NCI-H2196 treated with DMSO at 0.1 percent for 48 hours (cell line): Measurements from ENCODE around the gene ATP6V1C2.

Source experiments
- DNase-seq: peaks from one replicate; lab custom pipeline; 2025; ENCODE audit not compliant: unreplicated experiment; lab: John Stamatoyannopoulos, UW

Gene ATP6V1C2

GRCh38 chr2:10732924-10733565, 11.6 kb downstream of the ATP6V1C2 start:
- DNase-seq: no peak

GRCh38 chr2:10733566-10733925, 12.1 kb downstream of the ATP6V1C2 start:
- DNase-seq: no peak

- DNase-seq: no peak
These were observed 12.6 kb downstream of the ATP6V1C2 start for GRCh38 chr2:10733980-10734379.

- DNase-seq: no peak
These were observed 16.8 kb downstream of the ATP6V1C2 start for GRCh38 chr2:10738192-10738591.

GRCh38 chr2:10740226-10740625, 18.8 kb downstream of the ATP6V1C2 start:
- no peak for DNase-seq

- no peak for DNase-seq
These were observed 19.7 kb downstream of the ATP6V1C2 start for GRCh38 chr2:10741139-10741538.

GRCh38 chr2:10742666-10743065, 21.2 kb downstream of the ATP6V1C2 start:
- DNase-seq: no peak

GRCh38 chr2:10750610-10751009, 29.2 kb downstream of the ATP6V1C2 start:
- DNase-seq: no peak

GRCh38 chr2:10752236-10752635, 30.8 kb downstream of the ATP6V1C2 start:
- DNase-seq: no peak

- DNase-seq: no peak
These were observed 31.7 kb downstream of the ATP6V1C2 start for GRCh38 chr2:10753156-10753555.

GRCh38 chr2:10753876-10754275, 32.4 kb downstream of the ATP6V1C2 start:
- no peak for DNase-seq

GRCh38 chr2:10755621-10756020, 34.2 kb downstream of the ATP6V1C2 start:
- no peak for DNase-seq

- no peak for DNase-seq
These were observed 36.4 kb downstream of the ATP6V1C2 start for GRCh38 chr2:10757814-10758286.

GRCh38 chr2:10759151-10759714, 37.8 kb downstream of the ATP6V1C2 start:
- DNase-seq: no peak

- no peak for DNase-seq
These were observed 39.5 kb downstream of the ATP6V1C2 start for GRCh38 chr2:10760794-10761504.

GRCh38 chr2:10761591-10761990, 40.2 kb downstream of the ATP6V1C2 start:
- no peak for DNase-seq

GRCh38 chr2:10762651-10763460, 41.4 kb downstream of the ATP6V1C2 start:
- no peak for DNase-seq

- no peak for DNase-seq
These were observed 42.0 kb downstream of the ATP6V1C2 start for GRCh38 chr2:10763461-10763800.

GRCh38 chr2:10764096-10764785, 42.8 kb downstream of the ATP6V1C2 start:
- no peak for DNase-seq

- no peak for DNase-seq
These were observed 43.5 kb downstream of the ATP6V1C2 start for GRCh38 chr2:10764896-10765295.

GRCh38 chr2:10765461-10765860, 44.0 kb downstream of the ATP6V1C2 start:
- DNase-seq: no peak
